ENCODE data around the gene PRR18. TPM values are rescaled to one million over a fixed set of nuclear protein-coding genes. Genes with fewer than 3 reads are reported as not detected.

PRR18 gene
- total and polyA plus RNA-seq, 9 of the 15 experiments (the other 6 are each of a cell fraction or from before 2014, with no cell fraction given) = not detected

DNA sequence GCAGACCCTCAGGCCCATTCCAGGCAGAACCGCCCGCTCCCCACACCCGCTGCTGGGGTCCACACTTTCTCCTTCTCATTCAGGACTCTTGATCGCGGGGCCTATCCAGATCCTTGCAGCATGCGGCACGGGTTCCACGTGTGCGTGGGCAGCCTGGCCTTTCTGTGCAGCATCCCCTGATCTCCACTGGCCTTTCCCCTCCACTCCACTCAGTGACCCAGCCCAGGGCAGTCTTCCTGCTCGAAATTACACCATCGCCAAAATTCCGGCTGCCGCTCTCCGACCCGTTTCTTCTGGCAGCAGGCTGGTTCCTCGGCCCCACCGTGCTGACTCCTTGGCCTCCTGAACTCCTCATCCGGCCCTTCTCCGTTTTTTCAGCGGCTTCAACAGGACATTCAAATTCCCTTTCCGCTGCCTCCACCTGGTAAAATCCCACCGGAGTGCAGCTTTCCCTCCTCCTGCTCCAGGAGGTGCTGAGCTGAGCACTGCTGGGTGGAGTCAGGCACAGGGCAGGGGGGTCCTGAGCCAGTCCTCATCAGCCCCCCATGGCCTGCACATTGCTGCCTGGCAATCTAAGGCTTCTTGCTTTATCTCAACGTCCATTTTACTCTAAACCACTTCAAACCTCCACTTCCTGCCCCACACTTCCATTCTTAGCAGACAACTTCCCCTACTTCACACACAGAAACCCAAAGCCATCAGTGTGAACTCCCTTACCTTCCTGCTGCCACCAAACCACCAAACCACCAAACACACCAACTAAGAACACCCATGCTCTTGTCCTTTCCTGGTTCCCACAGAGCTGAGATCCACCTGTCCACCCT lies 25.2 kb upstream of the PRR18 start (continued):
- TF ChIP-seq, protein P1, sequence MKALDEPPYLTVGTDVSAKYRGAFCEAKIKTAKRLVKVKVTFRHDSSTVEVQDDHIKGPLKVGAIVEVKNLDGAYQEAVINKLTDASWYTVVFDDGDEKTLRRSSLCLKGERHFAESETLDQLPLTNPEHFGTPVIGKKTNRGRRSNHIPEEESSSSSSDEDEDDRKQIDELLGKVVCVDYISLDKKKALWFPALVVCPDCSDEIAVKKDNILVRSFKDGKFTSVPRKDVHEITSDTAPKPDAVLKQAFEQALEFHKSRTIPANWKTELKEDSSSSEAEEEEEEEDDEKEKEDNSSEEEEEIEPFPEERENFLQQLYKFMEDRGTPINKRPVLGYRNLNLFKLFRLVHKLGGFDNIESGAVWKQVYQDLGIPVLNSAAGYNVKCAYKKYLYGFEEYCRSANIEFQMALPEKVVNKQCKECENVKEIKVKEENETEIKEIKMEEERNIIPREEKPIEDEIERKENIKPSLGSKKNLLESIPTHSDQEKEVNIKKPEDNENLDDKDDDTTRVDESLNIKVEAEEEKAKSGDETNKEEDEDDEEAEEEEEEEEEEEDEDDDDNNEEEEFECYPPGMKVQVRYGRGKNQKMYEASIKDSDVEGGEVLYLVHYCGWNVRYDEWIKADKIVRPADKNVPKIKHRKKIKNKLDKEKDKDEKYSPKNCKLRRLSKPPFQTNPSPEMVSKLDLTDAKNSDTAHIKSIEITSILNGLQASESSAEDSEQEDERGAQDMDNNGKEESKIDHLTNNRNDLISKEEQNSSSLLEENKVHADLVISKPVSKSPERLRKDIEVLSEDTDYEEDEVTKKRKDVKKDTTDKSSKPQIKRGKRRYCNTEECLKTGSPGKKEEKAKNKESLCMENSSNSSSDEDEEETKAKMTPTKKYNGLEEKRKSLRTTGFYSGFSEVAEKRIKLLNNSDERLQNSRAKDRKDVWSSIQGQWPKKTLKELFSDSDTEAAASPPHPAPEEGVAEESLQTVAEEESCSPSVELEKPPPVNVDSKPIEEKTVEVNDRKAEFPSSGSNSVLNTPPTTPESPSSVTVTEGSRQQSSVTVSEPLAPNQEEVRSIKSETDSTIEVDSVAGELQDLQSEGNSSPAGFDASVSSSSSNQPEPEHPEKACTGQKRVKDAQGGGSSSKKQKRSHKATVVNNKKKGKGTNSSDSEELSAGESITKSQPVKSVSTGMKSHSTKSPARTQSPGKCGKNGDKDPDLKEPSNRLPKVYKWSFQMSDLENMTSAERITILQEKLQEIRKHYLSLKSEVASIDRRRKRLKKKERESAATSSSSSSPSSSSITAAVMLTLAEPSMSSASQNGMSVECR (CRISPR knock-in tag; IDR thresholded peaks at IDR 0.05) = no peak
- TF ChIP-seq PCBP1 (IDR thresholded peaks at IDR 0.05; ENCODE audit: low read depth, low read length, poor library complexity, severe bottlenecking) (no peak), RBM22 (IDR thresholded peaks at IDR 0.05; ENCODE audit: low read depth, low read length, poor library complexity, severe bottlenecking) (peak; percentile 55), ZSCAN32 (CRISPR knock-in tag; IDR thresholded peaks at IDR 0.05) (no peak), ZNF384 (IDR thresholded peaks at IDR 0.05; ENCODE audit: low read depth, low read length) (no peak), ATF1 (CRISPR knock-in tag; IDR thresholded peaks at IDR 0.05) (no peak), ATF1 (tag; IDR thresholded peaks at IDR 0.05) (no peak), ZNF586 (CRISPR knock-in tag; conservative IDR thresholded peaks at IDR 0.05) (no peak), SRSF1 (IDR thresholded peaks at IDR 0.05; ENCODE audit: low read depth, low read length) (no peak)
- TF ChIP-seq, protein P2, sequence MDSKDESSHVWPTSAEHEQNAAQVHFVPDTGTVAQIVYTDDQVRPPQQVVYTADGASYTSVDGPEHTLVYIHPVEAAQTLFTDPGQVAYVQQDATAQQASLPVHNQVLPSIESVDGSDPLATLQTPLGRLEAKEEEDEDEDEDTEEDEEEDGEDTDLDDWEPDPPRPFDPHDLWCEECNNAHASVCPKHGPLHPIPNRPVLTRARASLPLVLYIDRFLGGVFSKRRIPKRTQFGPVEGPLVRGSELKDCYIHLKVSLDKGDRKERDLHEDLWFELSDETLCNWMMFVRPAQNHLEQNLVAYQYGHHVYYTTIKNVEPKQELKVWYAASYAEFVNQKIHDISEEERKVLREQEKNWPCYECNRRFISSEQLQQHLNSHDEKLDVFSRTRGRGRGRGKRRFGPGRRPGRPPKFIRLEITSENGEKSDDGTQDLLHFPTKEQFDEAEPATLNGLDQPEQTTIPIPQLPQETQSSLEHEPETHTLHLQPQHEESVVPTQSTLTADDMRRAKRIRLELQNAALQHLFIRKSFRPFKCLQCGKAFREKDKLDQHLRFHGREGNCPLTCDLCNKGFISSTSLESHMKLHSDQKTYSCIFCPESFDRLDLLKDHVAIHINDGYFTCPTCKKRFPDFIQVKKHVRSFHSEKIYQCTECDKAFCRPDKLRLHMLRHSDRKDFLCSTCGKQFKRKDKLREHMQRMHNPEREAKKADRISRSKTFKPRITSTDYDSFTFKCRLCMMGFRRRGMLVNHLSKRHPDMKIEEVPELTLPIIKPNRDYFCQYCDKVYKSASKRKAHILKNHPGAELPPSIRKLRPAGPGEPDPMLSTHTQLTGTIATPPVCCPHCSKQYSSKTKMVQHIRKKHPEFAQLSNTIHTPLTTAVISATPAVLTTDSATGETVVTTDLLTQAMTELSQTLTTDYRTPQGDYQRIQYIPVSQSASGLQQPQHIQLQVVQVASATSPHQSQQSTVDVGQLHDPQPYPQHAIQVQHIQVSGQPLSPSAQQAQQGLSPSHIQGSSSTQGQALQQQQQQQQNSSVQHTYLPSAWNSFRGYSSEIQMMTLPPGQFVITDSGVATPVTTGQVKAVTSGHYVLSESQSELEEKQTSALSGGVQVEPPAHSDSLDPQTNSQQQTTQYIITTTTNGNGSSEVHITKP (IDR thresholded peaks at IDR 0.05; ENCODE audit: partially characterized antibody) = no peak
- TF ChIP-seq, protein P3, sequence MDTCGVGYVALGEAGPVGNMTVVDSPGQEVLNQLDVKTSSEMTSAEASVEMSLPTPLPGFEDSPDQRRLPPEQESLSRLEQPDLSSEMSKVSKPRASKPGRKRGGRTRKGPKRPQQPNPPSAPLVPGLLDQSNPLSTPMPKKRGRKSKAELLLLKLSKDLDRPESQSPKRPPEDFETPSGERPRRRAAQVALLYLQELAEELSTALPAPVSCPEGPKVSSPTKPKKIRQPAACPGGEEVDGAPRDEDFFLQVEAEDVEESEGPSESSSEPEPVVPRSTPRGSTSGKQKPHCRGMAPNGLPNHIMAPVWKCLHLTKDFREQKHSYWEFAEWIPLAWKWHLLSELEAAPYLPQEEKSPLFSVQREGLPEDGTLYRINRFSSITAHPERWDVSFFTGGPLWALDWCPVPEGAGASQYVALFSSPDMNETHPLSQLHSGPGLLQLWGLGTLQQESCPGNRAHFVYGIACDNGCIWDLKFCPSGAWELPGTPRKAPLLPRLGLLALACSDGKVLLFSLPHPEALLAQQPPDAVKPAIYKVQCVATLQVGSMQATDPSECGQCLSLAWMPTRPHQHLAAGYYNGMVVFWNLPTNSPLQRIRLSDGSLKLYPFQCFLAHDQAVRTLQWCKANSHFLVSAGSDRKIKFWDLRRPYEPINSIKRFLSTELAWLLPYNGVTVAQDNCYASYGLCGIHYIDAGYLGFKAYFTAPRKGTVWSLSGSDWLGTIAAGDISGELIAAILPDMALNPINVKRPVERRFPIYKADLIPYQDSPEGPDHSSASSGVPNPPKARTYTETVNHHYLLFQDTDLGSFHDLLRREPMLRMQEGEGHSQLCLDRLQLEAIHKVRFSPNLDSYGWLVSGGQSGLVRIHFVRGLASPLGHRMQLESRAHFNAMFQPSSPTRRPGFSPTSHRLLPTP (IDR thresholded peaks at IDR 0.05; ENCODE audit: borderline replicate concordance, extremely low read depth, insufficient read length) = no peak
- TF ChIP-seq, protein P4, sequence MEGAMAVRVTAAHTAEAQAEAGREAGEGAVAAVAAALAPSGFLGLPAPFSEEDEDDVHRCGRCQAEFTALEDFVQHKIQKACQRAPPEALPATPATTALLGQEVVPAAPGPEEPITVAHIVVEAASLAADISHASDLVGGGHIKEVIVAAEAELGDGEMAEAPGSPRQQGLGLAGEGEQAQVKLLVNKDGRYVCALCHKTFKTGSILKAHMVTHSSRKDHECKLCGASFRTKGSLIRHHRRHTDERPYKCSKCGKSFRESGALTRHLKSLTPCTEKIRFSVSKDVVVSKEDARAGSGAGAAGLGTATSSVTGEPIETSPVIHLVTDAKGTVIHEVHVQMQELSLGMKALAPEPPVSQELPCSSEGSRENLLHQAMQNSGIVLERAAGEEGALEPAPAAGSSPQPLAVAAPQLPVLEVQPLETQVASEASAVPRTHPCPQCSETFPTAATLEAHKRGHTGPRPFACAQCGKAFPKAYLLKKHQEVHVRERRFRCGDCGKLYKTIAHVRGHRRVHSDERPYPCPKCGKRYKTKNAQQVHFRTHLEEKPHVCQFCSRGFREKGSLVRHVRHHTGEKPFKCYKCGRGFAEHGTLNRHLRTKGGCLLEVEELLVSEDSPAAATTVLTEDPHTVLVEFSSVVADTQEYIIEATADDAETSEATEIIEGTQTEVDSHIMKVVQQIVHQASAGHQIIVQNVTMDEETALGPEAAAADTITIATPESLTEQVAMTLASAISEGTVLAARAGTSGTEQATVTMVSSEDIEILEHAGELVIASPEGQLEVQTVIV (CRISPR knock-in tag; IDR thresholded peaks at IDR 0.05; ENCODE audit: borderline replicate concordance) = no peak

All from K562 (cell line).